Tibial artery (tissue), 4 donors: ENCODE data around the gene CEP78.

Experiments
- DNase-seq, 2 donors: peaks; one replicate each; pipeline ENCODE4 v3.0.0-alpha.2; 2019
- H3K27ac ChIP-seq, 2 donors: fragments of 200-600 bp; sonication (generic) in 1 of 2; 1 replicate in 1 of 2; 2 replicates in 1 of 2; pipeline ENCODE4 v1.5.1; 2018 to 2019; ENCODE audit warnings: mild to moderate bottlenecking in 1 of 2
- H3K27me3 ChIP-seq, 2 donors: fragments of 200-600 bp; sonication (generic) in 1 of 2; one replicate each; pipeline versions ENCODE4 v1.5.1 to v1.6.0; 2016 to 2019
- H3K36me3 ChIP-seq, 3 donors: fragments of 200-600 bp; sonication (generic) in 2 of 3; one replicate each; pipeline ENCODE4 v1.5.1; 2016 to 2019; ENCODE audit warnings: mild to moderate bottlenecking in 2 of 3
- H3K4me1 ChIP-seq, 4 donors: fragments of 200-600 bp; sonication (generic) in 2 of 4; 1 replicate in 3 of 4; 2 replicates in 1 of 4; pipeline ENCODE4 v1.5.1; 2016 to 2019
- H3K4me3 ChIP-seq, 2 donors: fragments of 200-600 bp; sonication (generic) in 1 of 2; 1 replicate in 1 of 2; 2 replicates in 1 of 2; pipeline ENCODE4 v1.5.1; 2018 to 2019; ENCODE audit warnings: mild to moderate bottlenecking in 2 of 2
- H3K9me3 ChIP-seq, 3 donors: fragments of 200-600 bp; sonication (generic) in 1 of 3; one replicate each; pipeline ENCODE4 v1.5.1; 2016 to 2019
- intact Hi-C: fragments of 100-400 bp; cut with DNase I; formaldehyde crosslinking; loops from one replicate; pipeline ENCODE4 v1.15.0; 2023; ENCODE audit warnings: low total_unique reads
- TF ChIP-seq, protein P1 (sequence below), 2 experiments: fragments of 200-600 bp in 1 of 2; fragments of 450-650 bp in 1 of 2; IDR thresholded peaks; one replicate each; pipeline ENCODE4 v1.5.1; 2017 to 2019; ENCODE audit warnings: antibody characterized with exemption in 2 of 2, mild to moderate bottlenecking in 1 of 2, moderate library complexity in 1 of 2

Gene CEP78

DNA sequence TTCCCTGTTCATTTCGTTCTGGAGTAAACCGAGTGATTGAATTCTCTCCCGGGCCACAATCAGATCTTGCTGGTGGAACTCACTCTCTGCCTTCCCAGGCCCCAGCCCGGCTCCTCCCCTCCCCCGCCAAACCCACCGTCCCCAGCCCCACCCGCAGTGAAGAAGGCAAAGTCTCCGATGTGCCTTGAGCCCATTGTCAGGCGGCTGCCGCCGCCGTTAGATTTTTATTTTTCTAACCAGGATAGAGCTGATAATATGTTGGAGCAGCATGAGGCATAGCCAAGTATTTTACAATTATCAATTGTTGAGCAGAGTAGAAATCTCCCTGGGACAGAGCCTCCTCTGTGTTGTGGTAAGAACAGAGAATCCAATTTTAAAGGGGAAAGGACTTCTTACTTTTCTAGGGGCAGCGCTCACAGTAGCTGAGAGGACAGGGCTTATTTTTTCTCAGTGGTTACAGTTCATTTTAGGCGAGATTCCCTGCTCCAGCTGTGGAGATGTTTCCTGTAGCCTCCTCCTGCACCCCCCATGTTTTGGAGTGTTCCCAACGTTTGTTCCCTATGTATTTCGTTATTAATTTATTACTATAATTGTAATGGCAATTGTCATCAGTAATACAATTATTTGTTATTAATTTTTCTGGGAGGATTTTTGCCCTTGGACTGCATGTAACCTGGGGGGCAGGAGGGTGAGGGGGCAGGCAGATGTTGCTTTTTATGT lies 62.3 kb downstream of the CEP78 start:
- H3K9me3 ChIP-seq: no peaks in the 10 kb centered on the region
- no peaks in the 10 kb centered on the region for H3K27me3 ChIP-seq
- DNase-seq: no peak
- no peak overlapping the region for H3K27ac ChIP-seq
- peak overlapping the region; percentile 57 to 69 for H3K4me3 ChIP-seq
- H3K36me3 ChIP-seq: no peaks in the 10 kb centered on the region
- intact Hi-C loops: no loop called here
- peaks cover 0 to 25% (median 15%) of the 10 kb centered on the region in 4 donors for H3K4me1 ChIP-seq
- TF ChIP-seq, protein P1, sequence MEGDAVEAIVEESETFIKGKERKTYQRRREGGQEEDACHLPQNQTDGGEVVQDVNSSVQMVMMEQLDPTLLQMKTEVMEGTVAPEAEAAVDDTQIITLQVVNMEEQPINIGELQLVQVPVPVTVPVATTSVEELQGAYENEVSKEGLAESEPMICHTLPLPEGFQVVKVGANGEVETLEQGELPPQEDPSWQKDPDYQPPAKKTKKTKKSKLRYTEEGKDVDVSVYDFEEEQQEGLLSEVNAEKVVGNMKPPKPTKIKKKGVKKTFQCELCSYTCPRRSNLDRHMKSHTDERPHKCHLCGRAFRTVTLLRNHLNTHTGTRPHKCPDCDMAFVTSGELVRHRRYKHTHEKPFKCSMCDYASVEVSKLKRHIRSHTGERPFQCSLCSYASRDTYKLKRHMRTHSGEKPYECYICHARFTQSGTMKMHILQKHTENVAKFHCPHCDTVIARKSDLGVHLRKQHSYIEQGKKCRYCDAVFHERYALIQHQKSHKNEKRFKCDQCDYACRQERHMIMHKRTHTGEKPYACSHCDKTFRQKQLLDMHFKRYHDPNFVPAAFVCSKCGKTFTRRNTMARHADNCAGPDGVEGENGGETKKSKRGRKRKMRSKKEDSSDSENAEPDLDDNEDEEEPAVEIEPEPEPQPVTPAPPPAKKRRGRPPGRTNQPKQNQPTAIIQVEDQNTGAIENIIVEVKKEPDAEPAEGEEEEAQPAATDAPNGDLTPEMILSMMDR (IDR thresholded peaks at IDR 0.05): no peak

DNA sequence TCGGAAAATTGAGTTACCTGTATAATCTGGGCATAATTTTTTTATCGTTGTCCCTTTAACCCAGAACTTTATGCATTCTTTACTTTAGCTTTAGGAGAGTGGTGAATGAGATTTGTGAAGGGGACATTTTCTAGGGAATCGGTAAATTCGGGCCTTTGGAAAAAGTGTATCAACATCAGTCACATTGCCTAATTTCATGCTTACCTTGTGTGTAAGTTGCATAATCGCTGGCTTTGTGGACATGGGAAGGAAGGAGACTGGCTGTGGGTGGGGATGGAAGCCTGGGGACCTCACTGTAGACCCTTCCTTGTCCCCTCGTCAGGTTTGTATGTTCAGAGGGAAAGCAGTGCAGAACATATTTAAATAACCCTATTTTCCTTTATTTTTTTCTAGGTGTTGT lies 64.3 kb downstream of the CEP78 start:
- no peak for DNase-seq
- Histone ChIP-seq H3K27ac (no peak overlapping the region), H3K36me3 (no peaks in the 10 kb centered on the region), H3K27me3 (no peaks in the 10 kb centered on the region), H3K4me3 (no peak overlapping the region), H3K4me1 (peaks cover 0 to 25% (median 15%) of the 10 kb centered on the region in 4 donors), H3K9me3 (no peaks in the 10 kb centered on the region)
- intact Hi-C loops: no loop called here
- TF ChIP-seq, protein P1 (IDR thresholded peaks at IDR 0.05): no peak

- no peaks in the 10 kb centered on the region for H3K27me3 ChIP-seq
- H3K4me1 ChIP-seq: peaks cover 0 to 17% (median 13%) of the 10 kb centered on the region in 4 donors
- H3K9me3 ChIP-seq: no peaks in the 10 kb centered on the region
- intact Hi-C loops: no loop called here
- TF ChIP-seq, protein P1 (IDR thresholded peaks at IDR 0.05): no peak
- H3K27ac ChIP-seq: no peak overlapping the region
- peaks cover 0 to 5% (median 3%) of the 10 kb centered on the region in 3 donors for H3K36me3 ChIP-seq
- H3K4me3 ChIP-seq: no peak overlapping the region
- no peak for DNase-seq
These were observed 65.6 kb downstream of the CEP78 start for GRCh38 chr9:78301466-78301865.

- no peaks in the 10 kb centered on the region for H3K9me3 ChIP-seq
- no peak overlapping the region for H3K4me3 ChIP-seq
- TF ChIP-seq, protein P1 (IDR thresholded peaks at IDR 0.05): no peak
- no peaks in the 10 kb centered on the region for H3K27me3 ChIP-seq
- H3K36me3 ChIP-seq: peaks cover 0 to 8% (median 5%) of the 10 kb centered on the region in 3 donors
- peak in 1 of 2 donors; percentile 10 for DNase-seq
- intact Hi-C loops: no loop called here
- no peaks in the 10 kb centered on the region for H3K4me1 ChIP-seq
- H3K27ac ChIP-seq: no peak overlapping the region
These were observed 67.6 kb downstream of the CEP78 start for GRCh38 chr9:78303377-78304062.

DNA sequence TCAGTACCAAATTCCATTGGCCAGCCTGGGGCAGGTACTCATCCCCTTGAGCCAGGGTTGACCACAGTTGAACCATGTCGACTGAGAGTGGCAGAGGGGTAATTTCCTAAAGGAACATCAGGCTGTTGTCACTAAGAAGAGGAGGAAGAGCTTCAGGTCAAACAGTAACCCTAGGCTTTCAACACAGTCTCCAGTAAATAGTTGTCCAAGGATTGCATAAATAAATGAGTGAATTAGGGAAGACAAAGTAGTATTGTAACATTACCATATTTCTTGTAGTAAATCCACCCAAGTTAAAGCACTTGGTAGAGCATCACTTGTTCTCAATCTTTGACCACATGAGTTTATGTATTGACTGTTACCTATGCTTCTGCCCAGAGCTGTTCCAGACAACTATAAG lies 68.5 kb downstream of the CEP78 start:
- Histone ChIP-seq H3K9me3 (no peaks in the 10 kb centered on the region), H3K4me3 (no peak overlapping the region), H3K4me1 (no peaks in the 10 kb centered on the region), H3K27me3 (no peaks in the 10 kb centered on the region), H3K27ac (no peak overlapping the region), H3K36me3 (peaks cover 0 to 8% (median 5%) of the 10 kb centered on the region in 3 donors)
- TF ChIP-seq, protein P1 (IDR thresholded peaks at IDR 0.05): no peak
- intact Hi-C loops: no loop called here
- DNase-seq: peak in 1 of 2 donors; percentile 4
